Measurements from ENCODE around the gene STRN4.
A peak's percentile ranks its signal among the peaks of the same experiment; 100 is the strongest.

The STRN4 gene

DNA sequence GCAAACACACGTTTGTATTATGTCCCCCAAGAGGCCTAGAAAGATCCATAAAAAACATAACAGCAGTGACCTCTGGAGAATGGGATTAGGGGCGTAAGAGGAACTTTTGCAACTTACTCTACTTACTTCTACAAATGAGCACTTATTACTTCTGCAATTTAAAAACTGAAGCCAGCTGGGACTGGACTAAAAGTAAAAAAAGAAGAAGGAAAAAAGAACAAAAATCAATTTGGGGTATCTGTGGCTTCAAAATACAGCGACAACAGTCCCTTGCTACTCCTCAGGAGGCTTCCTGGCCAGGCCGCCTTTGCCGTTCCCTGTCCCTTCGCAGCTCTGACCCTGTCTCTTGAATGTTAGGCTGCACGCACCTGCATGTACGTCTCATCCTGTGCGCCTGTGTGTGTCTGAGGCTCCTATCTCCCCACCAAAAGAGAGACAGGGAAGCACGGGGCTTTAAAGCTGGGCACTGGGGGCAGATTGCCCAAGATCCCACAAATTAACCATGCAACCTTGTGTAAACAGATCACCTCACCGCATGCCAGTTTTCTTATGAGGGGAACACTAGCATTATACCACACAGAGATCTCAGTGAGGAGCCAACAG lies 12.5 kb downstream of the STRN4 start:
- Histone ChIP-seq H3K27me3 (ENCODE audit: insufficient read depth, poor library complexity, severe bottlenecking) (no peaks in the 10 kb centered on the region), H3K4me3 (replicated peaks; ENCODE audit: insufficient read depth, low read length) (no peak overlapping the region), H3K27ac (replicated peaks) (peak overlapping the region; percentile 61)
- TF ChIP-seq, protein P1, sequence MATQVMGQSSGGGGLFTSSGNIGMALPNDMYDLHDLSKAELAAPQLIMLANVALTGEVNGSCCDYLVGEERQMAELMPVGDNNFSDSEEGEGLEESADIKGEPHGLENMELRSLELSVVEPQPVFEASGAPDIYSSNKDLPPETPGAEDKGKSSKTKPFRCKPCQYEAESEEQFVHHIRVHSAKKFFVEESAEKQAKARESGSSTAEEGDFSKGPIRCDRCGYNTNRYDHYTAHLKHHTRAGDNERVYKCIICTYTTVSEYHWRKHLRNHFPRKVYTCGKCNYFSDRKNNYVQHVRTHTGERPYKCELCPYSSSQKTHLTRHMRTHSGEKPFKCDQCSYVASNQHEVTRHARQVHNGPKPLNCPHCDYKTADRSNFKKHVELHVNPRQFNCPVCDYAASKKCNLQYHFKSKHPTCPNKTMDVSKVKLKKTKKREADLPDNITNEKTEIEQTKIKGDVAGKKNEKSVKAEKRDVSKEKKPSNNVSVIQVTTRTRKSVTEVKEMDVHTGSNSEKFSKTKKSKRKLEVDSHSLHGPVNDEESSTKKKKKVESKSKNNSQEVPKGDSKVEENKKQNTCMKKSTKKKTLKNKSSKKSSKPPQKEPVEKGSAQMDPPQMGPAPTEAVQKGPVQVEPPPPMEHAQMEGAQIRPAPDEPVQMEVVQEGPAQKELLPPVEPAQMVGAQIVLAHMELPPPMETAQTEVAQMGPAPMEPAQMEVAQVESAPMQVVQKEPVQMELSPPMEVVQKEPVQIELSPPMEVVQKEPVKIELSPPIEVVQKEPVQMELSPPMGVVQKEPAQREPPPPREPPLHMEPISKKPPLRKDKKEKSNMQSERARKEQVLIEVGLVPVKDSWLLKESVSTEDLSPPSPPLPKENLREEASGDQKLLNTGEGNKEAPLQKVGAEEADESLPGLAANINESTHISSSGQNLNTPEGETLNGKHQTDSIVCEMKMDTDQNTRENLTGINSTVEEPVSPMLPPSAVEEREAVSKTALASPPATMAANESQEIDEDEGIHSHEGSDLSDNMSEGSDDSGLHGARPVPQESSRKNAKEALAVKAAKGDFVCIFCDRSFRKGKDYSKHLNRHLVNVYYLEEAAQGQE (IDR thresholded peaks at IDR 0.05; ENCODE audit: insufficient replicate concordance, low read depth) = no peak
- no peak; the same call in 1 of the 2 replicates for TF ChIP-seq POLR2AphosphoS5 (IDR thresholded peaks at IDR 0.05; ENCODE audit: low read depth)
- TF ChIP-seq GABPA (IDR thresholded peaks at IDR 0.05; ENCODE audit: low read depth) = no peak
- no peak for TF ChIP-seq SPI1 (IDR thresholded peaks at IDR 0.05; ENCODE audit: borderline replicate concordance, low read depth)
- TF ChIP-seq, protein P2, sequence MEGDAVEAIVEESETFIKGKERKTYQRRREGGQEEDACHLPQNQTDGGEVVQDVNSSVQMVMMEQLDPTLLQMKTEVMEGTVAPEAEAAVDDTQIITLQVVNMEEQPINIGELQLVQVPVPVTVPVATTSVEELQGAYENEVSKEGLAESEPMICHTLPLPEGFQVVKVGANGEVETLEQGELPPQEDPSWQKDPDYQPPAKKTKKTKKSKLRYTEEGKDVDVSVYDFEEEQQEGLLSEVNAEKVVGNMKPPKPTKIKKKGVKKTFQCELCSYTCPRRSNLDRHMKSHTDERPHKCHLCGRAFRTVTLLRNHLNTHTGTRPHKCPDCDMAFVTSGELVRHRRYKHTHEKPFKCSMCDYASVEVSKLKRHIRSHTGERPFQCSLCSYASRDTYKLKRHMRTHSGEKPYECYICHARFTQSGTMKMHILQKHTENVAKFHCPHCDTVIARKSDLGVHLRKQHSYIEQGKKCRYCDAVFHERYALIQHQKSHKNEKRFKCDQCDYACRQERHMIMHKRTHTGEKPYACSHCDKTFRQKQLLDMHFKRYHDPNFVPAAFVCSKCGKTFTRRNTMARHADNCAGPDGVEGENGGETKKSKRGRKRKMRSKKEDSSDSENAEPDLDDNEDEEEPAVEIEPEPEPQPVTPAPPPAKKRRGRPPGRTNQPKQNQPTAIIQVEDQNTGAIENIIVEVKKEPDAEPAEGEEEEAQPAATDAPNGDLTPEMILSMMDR (IDR thresholded peaks at IDR 0.05; ENCODE audit: insufficient read depth, low read length) = no peak
- DNase-seq (ENCODE audit: low read depth in 1 of 2, low spot score in 1 of 2) = peak in 1 of 2 experiments; percentile 73

DNA sequence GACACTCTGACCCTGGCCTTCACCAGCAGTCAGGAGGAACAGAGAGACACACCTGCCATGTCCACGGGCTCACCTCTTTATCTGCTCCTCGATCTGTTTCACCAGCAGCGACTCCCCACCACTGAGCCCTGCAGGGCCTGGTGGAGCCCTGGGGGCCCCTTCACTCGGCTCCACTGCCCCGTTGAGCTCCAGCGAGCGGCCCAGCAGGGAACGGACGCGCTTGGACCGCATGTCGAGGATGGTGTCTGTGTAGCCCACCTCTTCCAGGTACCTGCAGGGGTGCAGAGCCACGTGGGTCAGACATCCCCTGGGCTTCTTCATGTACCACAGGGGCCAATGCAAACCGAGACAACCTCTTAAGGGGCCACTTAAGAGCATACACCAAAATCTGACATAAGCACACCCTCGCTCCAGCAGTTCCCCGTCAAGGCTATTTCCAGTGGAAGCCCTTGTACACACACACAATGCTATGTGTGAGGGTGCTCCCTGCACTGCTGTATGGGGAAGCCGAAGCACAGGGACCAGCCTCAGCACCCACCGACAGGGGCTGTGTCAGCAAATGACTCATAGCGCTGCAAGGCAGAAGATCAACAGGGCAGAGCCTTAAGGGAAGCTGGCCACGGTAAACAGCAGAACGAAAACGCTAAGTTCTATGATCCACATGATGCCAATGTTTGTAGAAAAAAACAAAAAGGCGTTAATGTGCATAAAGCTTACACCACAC lies 13.1 kb downstream of the STRN4 start:
- no peak overlapping the region for H3K4me3 ChIP-seq (replicated peaks; ENCODE audit: insufficient read depth, low read length)
- DNase-seq (ENCODE audit: low read depth in 1 of 2, low spot score in 1 of 2) = peak in 1 of 2 experiments; percentile 92
- peak overlapping the region; percentile 61 for H3K27ac ChIP-seq (replicated peaks)
- H3K27me3 ChIP-seq (ENCODE audit: insufficient read depth, poor library complexity, severe bottlenecking) = no peaks in the 10 kb centered on the region
- peak; percentile 14; the same call in 1 of the 2 replicates for TF ChIP-seq SPI1 (IDR thresholded peaks at IDR 0.05; ENCODE audit: borderline replicate concordance, low read depth)
- TF ChIP-seq, protein P2 (IDR thresholded peaks at IDR 0.05; ENCODE audit: insufficient read depth, low read length) = no peak

DNA sequence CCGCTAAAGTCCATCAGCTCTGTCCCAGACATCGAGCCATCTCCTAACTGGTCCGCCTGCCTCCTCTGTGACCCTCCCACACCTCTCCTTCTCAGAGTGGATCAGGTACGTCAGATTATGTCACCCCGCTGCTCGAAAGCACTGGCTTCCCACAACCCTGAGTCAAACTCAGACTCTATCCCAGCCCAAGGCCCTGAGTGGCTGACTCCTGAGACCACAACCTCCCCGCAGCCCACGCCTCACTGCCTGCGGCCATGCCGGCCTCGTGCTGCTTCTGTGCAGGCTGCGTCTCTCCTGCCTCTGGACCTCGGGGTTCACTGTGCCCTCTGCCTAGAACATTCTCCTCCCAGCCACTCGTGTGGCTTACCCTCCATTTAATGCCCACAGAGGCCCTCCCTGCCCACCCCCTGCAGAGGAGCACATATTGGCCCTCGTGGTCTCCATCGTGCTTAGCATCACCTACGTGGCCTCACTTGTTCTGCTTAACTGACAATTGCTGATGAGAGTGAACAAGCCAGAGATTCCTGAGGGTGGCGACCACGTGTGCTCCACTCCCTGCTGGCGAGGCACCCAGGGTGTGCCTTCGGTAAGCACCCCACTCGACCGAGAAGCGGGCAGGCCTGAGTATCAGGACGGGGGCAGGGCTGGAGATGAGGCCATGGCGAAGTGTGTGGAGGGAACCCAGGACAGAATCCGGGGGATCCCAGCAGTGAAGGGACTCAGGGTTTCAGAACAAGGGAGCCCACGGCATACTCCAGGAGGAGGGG lies 13.9 kb downstream of the STRN4 start:
- DNase-seq (ENCODE audit: low read depth in 1 of 2, low spot score in 1 of 2) = no peak
- Histone ChIP-seq H3K4me3 (replicated peaks; ENCODE audit: insufficient read depth, low read length) (no peak overlapping the region), H3K27me3 (ENCODE audit: insufficient read depth, poor library complexity, severe bottlenecking) (no peaks in the 10 kb centered on the region), H3K27ac (replicated peaks) (peak overlapping the region; percentile 61; the same call in 1 of the 2 replicates)
- TF ChIP-seq SPI1 (IDR thresholded peaks at IDR 0.05; ENCODE audit: borderline replicate concordance, low read depth) (no peak), POLR2AphosphoS5 (IDR thresholded peaks at IDR 0.05; ENCODE audit: low read depth) (no peak), GABPA (IDR thresholded peaks at IDR 0.05; ENCODE audit: low read depth) (no peak)
- TF ChIP-seq, protein P1 (IDR thresholded peaks at IDR 0.05; ENCODE audit: insufficient replicate concordance, low read depth) = no peak
- TF ChIP-seq, protein P2 (IDR thresholded peaks at IDR 0.05; ENCODE audit: insufficient read depth, low read length) = no peak
